OCI-M1 (cell line): ENCODE measurements around the gene COPS4.
A peak's percentile ranks its signal among the peaks of the same experiment; 100 is the strongest.

Experiments
- DNase-seq: peaks from one replicate; lab custom pipeline; 2025; lab: John Stamatoyannopoulos, UW

COPS4 gene

DNA sequence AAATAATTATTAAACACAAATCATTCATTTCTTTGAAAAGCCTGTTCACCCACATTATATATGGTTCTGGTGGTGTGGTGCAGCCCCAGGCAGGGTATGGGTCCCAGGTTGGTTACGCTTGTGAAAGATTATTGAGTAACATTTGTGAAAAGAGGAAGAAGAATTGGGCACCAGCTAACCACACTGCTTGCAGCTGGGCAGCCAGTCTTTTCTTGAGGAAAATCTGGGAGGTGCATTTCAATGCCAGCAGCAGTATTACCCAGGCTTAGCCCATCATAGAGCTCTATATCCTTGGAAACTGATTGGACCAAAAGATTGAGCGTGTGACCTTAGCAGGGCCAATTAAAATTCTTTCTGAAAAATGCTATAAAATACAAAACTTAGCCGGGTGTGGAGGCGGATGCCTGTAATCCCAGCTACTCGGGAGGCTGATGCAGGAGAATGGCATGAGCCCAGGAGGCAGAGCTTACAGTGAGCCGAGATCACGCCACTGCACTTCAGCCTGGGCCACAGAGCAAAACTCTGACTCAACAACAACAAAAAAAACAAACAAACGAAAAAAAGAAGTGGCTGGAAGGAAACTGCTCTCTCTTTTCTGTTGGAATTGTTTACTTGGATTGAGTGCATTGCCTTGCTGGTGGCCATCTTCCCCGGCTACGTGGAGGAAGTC is 89.3 kb downstream of the COPS4 start:
- peak; percentile 76 for DNase-seq
